Activated CD8-positive, alpha-beta memory T cell treated with anti-CD3 and anti-CD28 coated beads for 1 hour (primary cell): ENCODE data around the gene ZNF205.

ENCODE experiments used
- DNase-seq, 2 donors: peaks; one replicate each; pipeline ENCODE4 v3.0.0-alpha.2; 2020; ENCODE audit warnings: low read depth in 1 of 2; ENCODE audit errors: extremely low read depth in 1 of 2

ZNF205 gene

GRCh38 chr16:3084969-3085670 lies 27.3 kb upstream of the ZNF205 start:
- no peak for DNase-seq

DNA sequence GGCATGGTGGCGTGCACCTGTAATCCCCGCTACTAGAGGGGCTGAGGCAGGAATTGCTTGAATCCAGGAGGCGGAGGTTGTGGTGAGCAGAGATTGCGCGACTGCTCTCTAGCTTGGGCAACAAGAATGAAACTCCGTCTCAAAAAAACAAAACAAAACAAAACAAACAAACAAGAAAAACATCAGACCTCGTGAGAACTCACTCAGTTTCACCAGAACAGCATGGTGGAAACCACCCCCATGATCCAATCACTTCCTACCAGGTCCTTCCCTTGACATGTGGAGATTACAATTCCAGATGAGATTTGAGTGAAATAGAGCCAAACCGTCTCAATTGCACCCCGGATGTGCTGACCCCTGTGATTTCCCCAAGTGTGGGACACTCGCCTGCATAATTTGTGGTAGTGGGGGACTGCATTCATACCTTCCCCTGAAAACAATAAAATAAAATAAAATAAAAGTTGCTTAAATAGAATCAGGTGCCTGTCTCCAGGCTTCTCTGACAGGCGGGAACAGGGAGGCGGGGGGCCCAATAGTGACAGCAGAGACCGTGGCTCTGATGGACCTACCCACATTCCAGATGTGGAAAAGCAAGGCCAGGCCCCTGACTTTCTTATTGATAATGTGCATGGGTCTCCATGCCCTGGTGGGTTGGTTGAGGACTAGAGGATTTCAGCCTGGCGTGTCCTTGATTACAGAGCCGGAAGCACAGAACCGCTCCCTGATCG lies 26.4 kb upstream of the ZNF205 start:
- DNase-seq = no peak

GRCh38 chr16:3086596-3087242 lies 25.7 kb upstream of the ZNF205 start:
- DNase-seq = no peak

DNA sequence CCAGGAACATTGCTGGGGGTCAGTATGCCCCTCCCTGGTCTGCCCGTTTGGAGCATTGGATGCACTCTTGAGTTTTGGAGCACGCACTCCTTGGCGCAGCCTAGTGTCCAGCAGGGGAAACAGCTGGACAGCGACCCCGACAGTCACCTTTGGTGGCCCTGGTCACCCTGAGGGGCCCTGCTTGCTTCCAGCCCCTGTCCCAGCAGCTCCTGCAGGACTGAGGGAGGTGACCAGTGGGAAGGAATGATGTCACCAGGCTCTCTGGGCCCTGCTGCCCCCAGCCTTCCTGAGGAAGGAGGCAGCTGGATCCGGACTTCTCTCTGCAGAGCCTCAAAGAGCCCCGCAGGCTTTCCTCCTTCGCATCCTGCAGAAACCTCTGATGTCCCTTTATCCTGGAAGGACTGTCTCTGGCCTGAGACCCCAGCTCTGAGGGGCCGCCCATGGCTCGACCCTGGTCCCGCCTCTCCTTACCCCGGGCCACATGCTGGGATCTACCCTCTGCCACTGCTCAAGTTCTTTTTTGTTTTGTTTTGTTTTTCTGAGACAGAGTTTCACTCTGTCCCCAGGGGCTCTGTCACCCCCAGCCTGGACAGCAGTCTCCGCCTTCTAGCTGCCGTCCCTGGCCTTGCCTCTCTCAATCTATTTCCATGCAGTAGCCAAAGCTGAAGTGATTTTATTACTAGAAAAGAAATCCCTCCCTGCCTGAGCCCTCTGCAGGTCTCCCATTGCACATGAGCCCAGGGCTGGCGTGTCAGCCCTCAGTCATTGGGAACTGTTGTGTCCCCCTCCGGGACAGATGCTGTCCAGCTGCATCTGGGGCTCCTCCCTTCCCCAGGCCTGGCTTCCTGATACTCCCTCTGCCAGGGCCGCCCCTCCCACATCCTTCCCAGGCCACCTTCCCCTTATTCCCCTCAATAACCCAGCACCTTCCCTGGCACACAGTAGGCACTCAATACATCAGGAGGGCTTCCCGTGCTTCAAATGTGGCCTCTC lies 24.8 kb upstream of the ZNF205 start:
- DNase-seq = no peak

- no peak for DNase-seq
Observed at GRCh38 chr16:3088450-3088849, 23.9 kb upstream of the ZNF205 start.

DNA sequence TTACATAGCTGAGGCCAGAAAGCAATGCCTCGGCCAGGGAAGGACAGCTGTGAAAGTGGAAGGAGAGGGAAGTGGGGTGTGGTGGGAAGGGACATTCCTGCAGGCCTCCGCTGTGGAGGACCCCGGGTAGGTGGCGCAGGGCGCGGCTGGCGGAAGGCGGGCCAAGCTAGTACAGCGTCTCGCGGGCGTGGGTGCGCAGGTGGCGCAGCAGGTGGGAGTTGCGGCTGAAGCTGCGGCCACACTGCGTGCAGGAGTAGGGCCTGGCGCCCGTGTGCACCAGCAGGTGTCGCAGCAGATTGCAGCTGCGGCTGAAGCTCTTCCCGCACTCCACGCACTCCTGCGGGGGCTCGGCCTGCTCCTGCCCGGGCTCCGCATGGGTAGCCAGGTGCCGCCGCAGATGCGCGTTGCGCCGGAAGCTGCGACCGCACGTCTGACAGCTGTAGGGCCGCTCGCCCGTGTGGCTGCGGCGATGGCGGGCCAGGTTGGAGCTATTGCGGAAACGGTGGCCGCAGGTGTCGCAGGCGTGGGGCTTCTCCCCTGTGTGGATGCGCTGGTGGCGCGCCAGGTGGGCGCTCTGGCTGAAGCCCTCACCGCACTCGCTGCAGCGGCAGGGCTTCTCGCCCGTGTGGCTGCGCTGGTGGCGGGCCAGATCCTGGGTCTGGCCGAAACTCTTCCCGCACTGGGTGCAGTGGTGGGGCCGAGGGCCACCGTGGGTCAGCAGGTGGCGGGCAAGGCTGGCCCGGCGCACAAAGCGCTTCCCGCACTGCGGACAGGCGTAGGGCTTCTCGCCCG lies 23.3 kb upstream of the ZNF205 start:
- DNase-seq = no peak

DNA sequence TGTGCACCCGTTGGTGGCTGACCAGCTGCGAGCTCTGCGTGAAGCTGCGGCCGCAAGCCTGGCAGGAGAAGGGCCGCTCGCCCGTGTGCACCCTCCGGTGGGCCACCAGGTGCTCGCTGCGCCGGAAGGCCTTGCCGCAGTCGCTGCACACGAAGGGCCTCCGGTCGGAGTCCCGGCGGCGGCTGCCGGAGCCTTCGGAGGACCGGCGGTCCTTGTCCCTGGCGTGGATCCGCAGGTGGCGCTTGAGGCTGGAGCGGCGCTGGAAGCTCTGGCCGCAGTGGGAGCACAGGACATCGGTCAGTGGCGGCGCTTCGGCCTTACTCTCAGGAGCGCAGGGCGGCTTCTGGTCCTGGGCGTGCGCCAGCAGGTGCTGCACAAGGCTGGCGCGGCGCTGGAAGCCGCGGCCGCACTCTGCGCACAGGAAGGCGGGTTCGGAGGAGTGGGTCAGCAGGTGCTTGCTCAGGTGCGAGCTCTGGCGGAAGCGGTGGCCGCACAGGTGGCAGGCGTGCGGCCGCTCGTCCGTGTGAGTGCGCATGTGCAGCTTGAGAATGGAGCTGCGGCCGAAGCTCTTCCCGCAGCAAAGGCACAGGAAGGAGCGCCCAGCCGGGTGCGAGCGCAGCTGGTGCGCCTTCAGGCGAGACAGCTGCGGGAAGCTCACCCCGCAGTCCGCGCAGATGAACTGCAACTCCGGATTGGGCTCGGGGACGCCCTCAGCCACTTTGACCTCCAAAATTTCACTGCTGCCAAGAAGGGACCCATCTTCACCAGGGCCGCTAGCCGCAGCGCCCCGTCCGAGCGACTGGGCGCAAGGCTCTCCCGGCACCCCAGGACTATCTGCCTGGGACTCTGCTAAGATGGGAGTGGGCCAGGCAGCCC lies 22.4 kb upstream of the ZNF205 start:
- DNase-seq = no peak

DNA sequence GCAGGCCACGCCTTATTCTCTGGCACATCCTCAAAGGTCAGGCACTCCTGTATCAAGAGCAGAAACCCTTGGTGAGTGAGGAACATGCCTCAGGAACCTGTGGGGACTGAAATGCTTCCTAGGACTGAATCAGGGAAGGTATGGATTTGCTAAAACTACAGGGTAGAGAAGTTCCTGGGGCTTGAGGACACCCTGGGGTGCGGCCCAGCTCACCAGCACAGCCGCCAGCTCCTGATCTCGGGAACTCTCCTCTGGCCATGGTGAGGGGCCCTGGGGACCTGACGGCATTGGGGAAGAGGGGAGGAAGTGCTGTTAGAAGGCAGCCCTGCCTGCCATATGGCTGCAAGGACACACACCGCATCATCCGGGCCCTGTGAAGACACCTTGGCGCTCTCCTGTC lies 20.8 kb upstream of the ZNF205 start:
- DNase-seq = no peak

GRCh38 chr16:3092501-3092941 lies 19.9 kb upstream of the ZNF205 start:
- DNase-seq = no peak

DNA sequence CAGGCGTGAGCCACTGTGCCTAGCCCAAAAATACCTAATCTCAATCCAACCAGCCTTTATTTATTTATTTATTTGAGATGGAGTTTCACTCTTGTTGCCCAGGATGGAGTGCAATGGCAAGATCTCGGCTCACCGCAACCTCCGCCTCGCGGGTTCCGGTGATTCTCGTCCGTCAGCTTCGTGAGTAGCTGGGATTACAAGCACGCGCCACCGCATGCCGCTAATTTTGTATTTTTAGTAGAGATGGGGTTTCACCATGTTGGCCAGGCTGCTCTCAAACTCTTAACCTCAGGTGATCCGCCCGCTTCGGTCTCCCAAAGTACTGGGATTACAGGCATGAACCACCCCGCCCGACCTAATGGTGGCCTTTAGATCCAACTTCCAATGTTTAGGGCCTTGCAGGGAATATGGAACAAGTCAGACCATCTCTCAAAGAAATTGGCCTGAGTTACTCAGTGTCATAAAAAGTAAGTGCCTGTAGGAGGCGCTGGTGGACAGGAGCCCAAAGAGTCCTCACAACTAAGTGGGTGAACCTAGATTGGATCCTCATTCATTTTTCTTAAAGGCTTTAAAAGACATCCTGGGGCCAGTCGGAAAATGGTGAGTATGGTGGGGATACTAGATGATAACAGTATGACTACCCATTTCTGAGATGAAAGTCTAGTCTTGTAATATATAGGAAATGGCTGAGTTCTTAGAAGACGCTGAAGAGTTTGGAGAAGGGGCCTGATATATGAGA lies 17.9 kb upstream of the ZNF205 start:
- DNase-seq = no peak

DNA sequence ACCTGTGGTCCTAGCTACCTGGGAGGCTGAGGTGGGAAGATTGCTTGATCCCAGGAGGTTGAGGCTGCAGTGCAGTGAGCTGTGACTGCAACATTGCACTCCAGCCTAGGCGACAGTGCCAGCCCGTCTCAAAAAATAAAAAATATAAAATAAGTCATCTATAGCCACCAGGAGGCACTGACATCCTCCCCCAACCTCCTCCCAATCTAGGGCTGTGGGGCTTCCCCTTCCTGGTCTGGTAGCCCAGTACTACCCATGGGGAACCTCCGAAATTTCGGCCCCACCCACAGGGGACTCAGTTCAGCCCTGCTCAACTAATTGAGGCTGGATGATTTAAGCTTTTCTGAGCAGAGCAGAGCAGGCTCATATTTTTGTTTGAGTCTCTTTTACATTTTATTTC lies 16.5 kb upstream of the ZNF205 start:
- DNase-seq = no peak

DNA sequence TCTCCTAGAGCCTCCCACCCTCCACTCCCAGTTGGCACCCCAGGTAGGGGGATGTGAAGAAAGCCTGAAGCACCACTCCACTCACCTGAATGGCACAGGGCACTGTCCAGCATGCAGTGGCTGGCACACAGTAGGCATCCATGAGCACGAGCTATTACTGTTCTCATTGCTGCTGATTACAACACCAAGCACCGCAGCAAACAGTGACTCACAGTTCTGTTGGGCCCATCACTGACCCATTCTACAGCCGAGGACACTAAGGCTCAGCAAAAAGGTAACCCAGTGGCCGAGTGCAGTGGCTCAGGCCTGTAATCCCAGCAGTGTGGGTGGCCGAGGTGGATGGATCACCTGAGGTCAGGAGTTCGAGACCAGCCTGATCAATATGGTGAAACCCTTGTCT lies 16.0 kb upstream of the ZNF205 start:
- DNase-seq = no peak

- no peak for DNase-seq
Observed at GRCh38 chr16:3097266-3097665, 15.1 kb upstream of the ZNF205 start.

- DNase-seq = no peak
Observed at GRCh38 chr16:3098459-3099394, 13.7 kb upstream of the ZNF205 start, which contains the start of gene ZSCAN10. Gene ZSCAN10 (minus strand): TSS chr16:3099294. CDS start chr16:3092937, 6,357 bp downstream.

DNA sequence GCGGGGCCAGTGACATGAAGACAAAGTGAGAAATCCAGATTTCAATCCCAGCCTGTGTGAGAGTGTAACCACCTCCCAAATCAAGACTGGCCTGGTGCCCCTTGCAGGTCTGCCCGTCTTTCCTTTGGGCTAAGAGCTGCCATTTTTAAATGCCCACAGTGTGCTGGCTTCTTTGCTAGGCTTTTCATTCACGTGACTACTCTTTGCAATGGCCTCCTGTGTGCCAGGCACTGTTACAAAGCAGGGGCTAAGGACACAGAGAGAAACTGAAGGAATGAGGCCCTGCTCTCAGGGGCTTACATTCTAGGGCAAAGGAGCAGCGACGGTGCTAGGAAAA lies 13.0 kb upstream of the ZNF205 start:
- DNase-seq = no peak

- peak; percentile 69 to 86 for DNase-seq
Observed at GRCh38 chr16:3099732-3100499, 12.5 kb upstream of the ZNF205 start.
